GM18507 (cell line): Measurements from ENCODE around the gene FCER1G.
A peak's percentile ranks its signal among the peaks of the same experiment; 100 is the strongest.

Experiments
- DNase-seq: peaks from one replicate; pipeline ENCODE4 v3.0.0; 2011; ENCODE audit warnings: low read depth; ENCODE audit not compliant: insufficient read length; ENCODE audit errors: extremely low spot score
- FAIRE-seq: peaks from 2 replicates; lab custom pipeline; 2011; peaks lifted over from hg19 to GRCh38; lab: Jason Lieb, UNC

FCER1G gene

DNA sequence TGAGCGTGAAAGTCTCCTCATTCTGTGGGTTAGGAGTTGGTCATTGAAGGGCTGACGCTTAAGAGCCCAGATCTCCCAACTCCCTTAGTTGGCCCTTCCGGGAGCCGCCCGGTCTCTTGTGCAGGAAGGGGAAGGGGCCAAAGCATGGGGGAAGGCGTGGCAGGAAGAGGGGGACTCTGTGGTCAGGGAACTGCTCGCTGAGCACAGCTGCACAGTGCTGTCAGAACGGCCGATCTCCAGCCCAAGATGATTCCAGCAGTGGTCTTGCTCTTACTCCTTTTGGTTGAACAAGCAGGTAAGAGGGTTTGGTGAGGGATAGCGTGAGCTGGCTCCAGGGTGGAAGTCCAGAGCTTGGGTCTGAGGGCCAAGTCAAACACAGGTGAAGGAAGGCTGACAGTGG lies at the start of gene FCER1G:
TSS of gene FCER1G (plus strand) at position 220 of the 400 bp plus-strand sequence. CDS start at position 247, 27 bp downstream.
- no peak for FAIRE-seq
- DNase-seq: no peak

DNA sequence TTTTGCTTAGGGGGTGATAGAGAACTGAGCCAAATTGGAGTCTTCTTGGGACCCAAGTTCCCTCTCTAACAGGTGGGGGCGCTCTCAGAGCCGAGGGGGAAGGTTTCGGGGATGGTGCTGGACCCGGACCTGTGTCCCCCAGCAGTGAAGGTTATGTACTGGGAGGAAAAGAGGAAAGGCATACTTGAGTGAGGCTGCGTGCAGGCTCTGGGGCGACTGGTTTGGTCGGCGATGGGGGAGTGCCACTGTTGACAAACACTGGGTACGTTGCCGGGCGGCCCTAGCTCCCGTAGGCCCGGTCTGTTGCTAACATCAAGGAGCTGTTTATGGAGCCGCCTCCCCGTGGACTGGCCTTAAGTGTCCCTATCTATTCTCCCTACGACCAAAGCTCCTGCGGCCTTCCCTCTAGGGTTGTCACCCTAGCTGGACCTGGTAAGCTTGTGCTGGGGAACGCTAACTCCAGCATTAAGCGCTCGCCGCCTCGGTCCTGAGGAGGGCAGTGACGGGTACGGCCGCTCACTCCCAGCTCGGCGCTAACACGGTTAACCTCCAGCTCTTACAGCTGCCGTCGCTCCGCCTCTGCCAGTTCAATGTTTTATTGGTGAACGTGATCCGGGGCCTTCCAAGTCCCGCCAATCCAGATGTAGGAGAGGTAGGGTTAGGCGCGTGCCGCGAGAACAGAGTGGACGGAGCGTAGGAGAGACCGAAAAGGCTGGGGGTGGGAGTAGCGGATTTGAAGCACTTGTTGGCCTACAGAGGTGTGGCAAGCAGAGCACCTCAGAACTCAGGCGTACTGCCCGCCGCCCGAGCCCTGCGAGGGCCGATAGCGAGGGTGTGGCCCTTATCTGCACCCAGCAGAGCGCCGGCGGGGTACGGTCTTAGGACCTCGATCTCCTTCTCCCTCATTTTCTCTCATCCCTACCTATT lies 49.1 kb upstream of the FCER1G start, which contains the start of gene PPOX:
TSS of gene PPOX (plus strand) at position 685 of the 927 bp plus-strand sequence. CDS start 422 bp downstream, outside the sequence.
- DNase-seq (peak; percentile 79), FAIRE-seq (peak; percentile 98)

- FAIRE-seq: no peak
- no peak for DNase-seq
These were observed 48.2 kb upstream of the FCER1G start for GRCh38 chr1:161166669-161167548.

GRCh38 chr1:161168906-161169305 lies 46.2 kb upstream of the FCER1G start:
- FAIRE-seq (no peak), DNase-seq (no peak)

GRCh38 chr1:161171191-161171590 lies 43.9 kb upstream of the FCER1G start:
- no peak for FAIRE-seq
- no peak for DNase-seq

- DNase-seq (no peak), FAIRE-seq (no peak)
These were observed 43.4 kb upstream of the FCER1G start for GRCh38 chr1:161171696-161172095.

DNA sequence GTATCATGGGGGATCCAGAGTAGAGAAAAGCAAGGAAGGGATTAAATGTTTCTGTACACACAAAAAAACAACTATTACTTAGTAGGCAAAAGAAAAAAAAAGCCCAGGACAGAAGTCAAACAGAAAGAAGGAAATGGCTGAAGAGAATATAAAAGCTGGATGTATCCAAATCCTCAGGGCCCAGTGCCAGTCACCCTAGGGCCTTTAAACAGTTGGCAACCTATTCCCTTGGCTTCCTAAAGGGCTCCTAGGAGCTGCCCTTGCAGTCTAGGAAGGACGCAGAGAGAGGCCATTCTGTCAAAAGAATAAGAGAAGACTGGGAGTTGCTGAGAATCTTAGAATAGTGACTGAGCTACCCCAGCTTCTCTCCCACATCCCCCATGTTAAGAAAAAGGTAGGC lies 42.7 kb upstream of the FCER1G start:
- FAIRE-seq: no peak
- DNase-seq: no peak

DNA sequence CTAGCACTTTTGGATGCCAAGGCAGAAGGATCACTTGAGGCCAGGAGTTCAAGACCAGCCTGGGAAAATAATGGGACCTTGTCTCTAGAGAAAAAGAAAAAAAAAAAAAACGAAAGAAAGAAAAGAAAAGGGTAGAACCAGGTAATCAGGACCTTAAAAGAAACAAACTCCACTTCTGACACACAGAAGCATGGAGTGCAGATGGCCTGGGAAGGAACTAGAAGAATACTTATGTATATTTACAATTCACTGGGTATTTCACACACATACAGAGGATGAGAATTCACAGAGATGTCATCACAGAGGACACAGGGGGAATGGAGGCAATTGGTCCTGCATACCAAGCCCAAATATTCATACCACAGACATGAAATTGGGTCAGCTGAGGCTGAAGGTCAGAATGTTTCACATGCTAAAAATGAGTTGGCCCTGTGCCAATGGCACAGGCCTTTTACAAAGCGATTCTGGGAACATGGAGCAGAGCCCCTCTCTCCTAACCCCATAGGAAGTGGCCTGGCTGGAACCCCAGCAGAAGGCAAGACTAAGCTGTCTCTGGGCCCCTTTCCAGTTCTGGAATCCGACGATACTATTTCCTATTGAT lies 42.2 kb upstream of the FCER1G start:
- FAIRE-seq (no peak), DNase-seq (no peak)

DNA sequence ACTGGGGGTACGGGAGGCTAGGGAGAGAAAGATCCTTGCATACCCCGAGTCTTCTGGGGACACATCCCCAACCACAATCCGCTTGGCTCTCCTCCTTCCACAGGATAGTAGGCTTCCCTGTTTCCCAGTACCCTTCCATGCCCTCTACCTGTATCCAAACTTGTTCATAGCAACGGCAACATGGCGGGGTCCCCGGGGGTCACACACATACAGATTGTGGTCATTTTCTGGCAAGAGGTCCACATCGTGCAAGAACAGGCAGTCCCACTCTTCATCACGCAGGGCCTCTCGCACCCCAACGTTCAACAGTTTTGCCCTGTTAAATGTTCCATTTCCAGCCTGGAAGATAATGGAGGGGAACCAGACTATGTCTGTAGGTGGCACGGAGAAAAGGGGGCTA lies 41.4 kb upstream of the FCER1G start:
- FAIRE-seq (no peak), DNase-seq (no peak)

DNA sequence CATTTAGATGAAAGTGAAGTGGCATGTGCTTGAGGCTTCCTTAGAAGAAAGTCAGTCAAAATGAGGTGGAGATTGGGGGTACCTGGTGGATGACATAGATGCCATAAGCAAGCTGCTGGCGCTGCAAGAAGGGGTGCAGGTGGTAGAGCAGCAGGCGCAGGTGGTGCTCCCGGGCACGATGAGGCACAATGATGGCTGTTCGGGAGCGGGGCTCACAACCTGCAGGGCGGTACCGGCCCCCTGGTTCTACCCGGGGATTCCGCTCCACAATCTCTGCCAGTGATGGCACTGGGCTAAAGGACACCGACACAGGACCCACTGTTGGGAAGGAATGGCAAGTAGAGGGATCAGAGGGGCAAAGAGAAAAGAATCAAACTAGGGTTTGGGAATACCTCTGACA lies 40.2 kb upstream of the FCER1G start:
- FAIRE-seq: no peak
- no peak for DNase-seq

DNA sequence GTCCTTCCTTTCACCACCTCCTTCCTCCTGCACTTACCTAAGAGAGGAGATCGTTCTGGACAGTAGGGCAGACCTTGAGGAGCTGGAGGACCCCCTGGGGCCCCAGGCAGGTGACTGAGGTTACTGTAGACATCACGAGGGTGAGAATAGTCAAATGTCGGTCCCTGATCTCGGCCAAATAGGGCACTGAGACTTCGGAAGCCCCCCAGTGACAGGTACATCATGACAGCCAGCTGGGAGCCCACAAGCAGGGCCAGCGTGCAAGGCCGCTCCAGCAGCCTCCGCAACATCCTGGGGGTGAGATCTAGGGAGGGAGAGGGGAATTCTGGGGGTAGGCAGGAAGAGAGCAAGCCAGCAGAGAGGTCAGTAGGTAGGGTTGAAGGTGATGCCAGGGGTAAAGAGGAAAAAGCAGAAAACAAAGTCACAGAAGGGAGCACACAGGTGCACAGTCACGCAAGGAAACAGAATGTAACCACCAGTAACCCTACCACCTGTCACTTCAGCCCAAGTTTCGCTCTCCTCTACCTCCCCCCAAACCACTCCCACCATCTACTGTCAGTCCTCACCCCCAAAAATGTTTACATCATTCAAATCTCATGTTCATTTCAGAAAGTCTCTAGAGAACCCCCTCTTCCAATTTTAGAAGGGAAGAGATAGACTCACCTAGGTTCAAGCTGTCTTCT lies 39.2 kb upstream of the FCER1G start:
- FAIRE-seq (peak; percentile 49), DNase-seq (no peak)

DNA sequence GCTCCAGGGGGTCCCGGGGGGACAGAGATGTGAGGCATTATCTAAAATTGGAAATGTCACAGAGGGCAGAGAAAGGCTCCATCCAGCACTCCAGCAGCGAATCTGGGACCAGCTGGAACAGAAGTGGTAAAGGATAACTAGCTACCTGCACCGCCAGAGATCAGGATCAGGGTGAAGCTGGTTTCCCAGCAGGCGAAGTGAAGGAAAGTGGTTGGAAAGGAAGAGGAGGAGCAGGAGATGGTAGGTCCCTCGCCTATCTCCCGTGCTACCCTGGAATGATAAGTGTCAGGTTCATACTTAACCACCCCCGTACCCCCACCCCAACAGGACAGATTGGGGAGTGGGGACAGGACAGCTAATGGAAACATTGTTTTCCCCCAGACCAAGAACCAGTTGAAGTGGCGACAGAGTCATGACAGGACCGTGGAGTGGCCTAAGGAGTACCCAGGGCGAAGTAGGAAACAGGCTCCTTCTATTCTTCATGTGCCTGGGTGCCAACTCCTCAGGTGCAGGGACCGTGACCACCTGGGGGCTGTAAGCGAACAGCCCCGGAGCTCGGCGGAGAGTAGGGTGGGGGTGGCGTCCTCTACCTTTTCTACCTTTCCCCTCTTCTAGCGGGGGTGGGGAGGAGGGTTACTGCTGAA lies 38.5 kb upstream of the FCER1G start:
- FAIRE-seq: no peak
- no peak for DNase-seq

GRCh38 chr1:161177112-161177935 lies 37.8 kb upstream of the FCER1G start, which contains the start of gene B4GALT3:
B4GALT3 (minus strand) TSS chr1:161177507; CDS start chr1:161176060, 1,447 bp downstream.
- peak; percentile 72 for FAIRE-seq
- DNase-seq: peak; percentile 89

DNA sequence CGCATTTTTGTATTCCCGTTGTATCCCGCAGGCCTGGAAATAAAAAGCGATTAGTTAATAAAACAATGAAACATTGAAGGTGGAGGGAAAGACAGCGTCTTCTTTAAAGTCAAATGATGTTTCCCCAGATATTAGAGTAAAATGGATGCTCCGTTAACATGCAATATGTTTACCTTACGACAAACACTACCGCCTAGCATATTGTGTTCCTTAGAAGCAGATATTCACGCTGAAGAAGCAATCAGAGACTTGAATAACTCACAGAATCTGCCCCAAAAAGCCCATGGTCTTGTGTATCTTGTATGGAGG lies 37.2 kb upstream of the FCER1G start:
- DNase-seq: no peak
- FAIRE-seq: no peak

- FAIRE-seq (no peak), DNase-seq (no peak)
These were observed 35.4 kb upstream of the FCER1G start for GRCh38 chr1:161179698-161180097.

GRCh38 chr1:161180639-161181038 lies 34.5 kb upstream of the FCER1G start:
- FAIRE-seq (no peak), DNase-seq (no peak)

DNA sequence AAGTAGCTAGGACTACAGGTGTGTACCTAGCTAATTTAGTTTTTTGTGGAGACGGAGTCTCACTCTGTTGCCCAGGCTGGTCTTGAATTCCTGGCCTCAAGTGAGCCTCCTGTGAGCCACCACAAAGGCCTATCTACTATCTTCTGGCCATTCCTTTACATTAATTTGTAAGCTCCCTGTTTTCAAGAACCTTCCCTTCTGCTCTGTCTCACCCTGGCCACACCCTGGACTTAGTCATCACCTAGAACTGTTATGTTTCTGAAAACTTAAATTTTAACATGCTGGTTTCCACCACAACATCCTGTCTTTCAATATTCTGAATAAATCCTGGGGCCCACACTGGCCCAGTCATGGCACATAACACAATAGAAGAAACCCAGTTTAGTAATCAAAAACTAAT lies 32.9 kb upstream of the FCER1G start:
- peak; percentile 94 for FAIRE-seq
- DNase-seq: peak; percentile 30

- DNase-seq (peak; percentile 75), FAIRE-seq (peak; percentile 98)
These were observed 29.8 kb upstream of the FCER1G start for GRCh38 chr1:161185282-161185682.
